ENCODE measurements around the gene ZFYVE9. TPM values are rescaled to one million over a fixed set of nuclear protein-coding genes. Genes with fewer than 3 reads are reported as not detected.
"Not testable (repeated sequence)": the region's sequence is repeated elsewhere in the genome, so short reads cannot be mapped to it uniquely, and the experiment has no call there.

The ZFYVE9 gene
- polyA plus RNA-seq, 3 donors: 0.09 TPM; not detected in 2

DNA sequence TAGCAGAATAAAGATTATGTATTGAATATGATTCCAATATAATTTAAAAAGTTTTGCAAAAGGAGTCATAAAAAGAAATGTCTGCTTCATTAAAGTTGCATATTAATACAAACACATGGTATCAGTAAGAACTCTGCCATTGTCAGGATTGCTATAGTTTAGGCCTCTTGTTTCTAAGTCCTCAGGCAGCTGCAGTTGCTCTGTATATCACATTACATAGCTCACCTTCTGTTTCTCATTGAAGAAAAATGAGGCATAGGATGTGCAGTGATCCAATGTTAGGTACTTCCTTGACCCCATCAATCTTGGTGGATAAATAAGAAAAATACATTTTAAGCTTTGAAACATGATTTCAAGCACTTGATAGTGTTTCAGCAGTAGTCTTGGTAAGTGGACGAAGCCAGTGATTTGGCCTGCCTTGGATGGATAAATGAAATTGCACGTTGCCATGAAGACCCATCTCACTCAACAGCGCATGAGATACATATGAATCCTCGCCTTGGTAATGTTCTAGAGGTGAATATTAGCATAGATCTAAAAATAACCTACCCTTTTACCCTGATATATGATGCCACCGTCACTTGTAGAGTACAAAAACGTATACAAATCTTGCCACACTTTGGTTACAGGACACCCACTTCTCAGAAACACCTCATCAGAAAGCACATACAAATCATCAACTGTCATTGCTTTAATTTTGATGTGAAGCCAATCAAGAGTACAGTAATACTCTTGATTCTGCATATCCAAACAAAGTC, 25.3 kb downstream of the ZFYVE9 start:
- H3K79me2 ChIP-seq (ENCODE audit: insufficient read depth, low read length): no peaks in the 10 kb centered on the region
- no peak overlapping the region for H3K9ac ChIP-seq (ENCODE audit: insufficient read depth, low read length, poor library complexity, severe bottlenecking)
- H3K9me3 Mint-ChIP-seq: peaks cover 3 to 13% (median 6%) of the 10 kb centered on the region in 7 donors
- no peaks in the 10 kb centered on the region for H3K27me3 ChIP-seq (ENCODE audit: control insufficient read depth in 2 of 2, insufficient read depth in 2 of 2, low read length in 2 of 2)
- H3K27ac Mint-ChIP-seq: no peak overlapping the region
- H3K36me3 ChIP-seq (replicated peaks in 1 of 2; ENCODE audit: control insufficient read depth in 1 of 2, insufficient read depth in 2 of 2, low read length in 2 of 2): no peaks in the 10 kb centered on the region
- no peaks in the 10 kb centered on the region for H3K4me1 ChIP-seq (ENCODE audit: control insufficient read depth in 1 of 2, insufficient read depth in 2 of 2, low read length in 2 of 2)
- TF ChIP-seq, protein P1, sequence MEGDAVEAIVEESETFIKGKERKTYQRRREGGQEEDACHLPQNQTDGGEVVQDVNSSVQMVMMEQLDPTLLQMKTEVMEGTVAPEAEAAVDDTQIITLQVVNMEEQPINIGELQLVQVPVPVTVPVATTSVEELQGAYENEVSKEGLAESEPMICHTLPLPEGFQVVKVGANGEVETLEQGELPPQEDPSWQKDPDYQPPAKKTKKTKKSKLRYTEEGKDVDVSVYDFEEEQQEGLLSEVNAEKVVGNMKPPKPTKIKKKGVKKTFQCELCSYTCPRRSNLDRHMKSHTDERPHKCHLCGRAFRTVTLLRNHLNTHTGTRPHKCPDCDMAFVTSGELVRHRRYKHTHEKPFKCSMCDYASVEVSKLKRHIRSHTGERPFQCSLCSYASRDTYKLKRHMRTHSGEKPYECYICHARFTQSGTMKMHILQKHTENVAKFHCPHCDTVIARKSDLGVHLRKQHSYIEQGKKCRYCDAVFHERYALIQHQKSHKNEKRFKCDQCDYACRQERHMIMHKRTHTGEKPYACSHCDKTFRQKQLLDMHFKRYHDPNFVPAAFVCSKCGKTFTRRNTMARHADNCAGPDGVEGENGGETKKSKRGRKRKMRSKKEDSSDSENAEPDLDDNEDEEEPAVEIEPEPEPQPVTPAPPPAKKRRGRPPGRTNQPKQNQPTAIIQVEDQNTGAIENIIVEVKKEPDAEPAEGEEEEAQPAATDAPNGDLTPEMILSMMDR (IDR thresholded peaks at IDR 0.05): no peak
- H3K9me3 ChIP-seq (replicated peaks in 1 of 2; ENCODE audit: control insufficient read depth in 1 of 2, insufficient read depth in 1 of 2, low read length in 2 of 2): no peaks in the 10 kb centered on the region
- H3K36me3 Mint-ChIP-seq: no peaks in the 10 kb centered on the region
- no CpG with 5 or more reads among the region's 6 CpGs for WGBS (ENCODE audit: insufficient coverage)
- H3K4me1 Mint-ChIP-seq: no peaks in the 10 kb centered on the region
- no peak for DNase-seq
- H2AFZ ChIP-seq (ENCODE audit: insufficient read depth, low read depth, low read length, poor library complexity, severe bottlenecking): no peak overlapping the region
- H3K27ac ChIP-seq (ENCODE audit: low read depth in 1 of 2, low read length in 2 of 2): no peak overlapping the region
- H3K4me3 ChIP-seq (replicated peaks in 1 of 3; ENCODE audit: low read depth in 2 of 3, low read length in 3 of 3): no peak overlapping the region
- H3K4me3 Mint-ChIP-seq: no peak overlapping the region
- H4K20me1 ChIP-seq (ENCODE audit: insufficient read depth, low read length): no peaks in the 10 kb centered on the region
- peaks cover under 1 to 13% (median 2%) of the 10 kb centered on the region in 3 donors for H3K27me3 Mint-ChIP-seq (ENCODE audit: low read depth in 3 of 3)
- intact Hi-C loops (cut with micrococcal nuclease): no loop called here
- H3K4me2 ChIP-seq (replicated peaks; ENCODE audit: extremely low read depth, low read length, poor library complexity, severe bottlenecking): no peak overlapping the region

GRCh38 chr1:52168373-52169080, 26.6 kb downstream of the ZFYVE9 start:
- Mint-ChIP-seq H3K27ac (no peak overlapping the region), H3K4me3 (no peak overlapping the region), H3K36me3 (no peaks in the 10 kb centered on the region), H3K4me1 (no peaks in the 10 kb centered on the region), H3K27me3 (ENCODE audit: low read depth in 3 of 3) (peaks cover 0 to 7% (median 4%) of the 10 kb centered on the region in 3 donors), H3K9me3 (peaks cover 3 to 13% (median 7%) of the 10 kb centered on the region in 7 donors)
- Histone ChIP-seq H3K4me3 (replicated peaks in 1 of 3; ENCODE audit: low read depth in 2 of 3, low read length in 3 of 3) (no peak overlapping the region), H3K36me3 (replicated peaks in 1 of 2; ENCODE audit: control insufficient read depth in 1 of 2, insufficient read depth in 2 of 2, low read length in 2 of 2) (no peaks in the 10 kb centered on the region), H3K4me2 (replicated peaks; ENCODE audit: extremely low read depth, low read length, poor library complexity, severe bottlenecking) (no peak overlapping the region), H3K9me3 (replicated peaks in 1 of 2; ENCODE audit: control insufficient read depth in 1 of 2, insufficient read depth in 1 of 2, low read length in 2 of 2) (no peaks in the 10 kb centered on the region), H3K79me2 (ENCODE audit: insufficient read depth, low read length) (no peaks in the 10 kb centered on the region), H4K20me1 (ENCODE audit: insufficient read depth, low read length) (no peaks in the 10 kb centered on the region), H2AFZ (ENCODE audit: insufficient read depth, low read depth, low read length, poor library complexity, severe bottlenecking) (no peak overlapping the region), H3K27ac (ENCODE audit: low read depth in 1 of 2, low read length in 2 of 2) (no peak overlapping the region), H3K9ac (ENCODE audit: insufficient read depth, low read length, poor library complexity, severe bottlenecking) (no peak overlapping the region), H3K4me1 (ENCODE audit: control insufficient read depth in 1 of 2, insufficient read depth in 2 of 2, low read length in 2 of 2) (no peaks in the 10 kb centered on the region), H3K27me3 (ENCODE audit: control insufficient read depth in 2 of 2, insufficient read depth in 2 of 2, low read length in 2 of 2) (no peaks in the 10 kb centered on the region)
- TF ChIP-seq, protein P1 (IDR thresholded peaks at IDR 0.05): no peak
- intact Hi-C loops (cut with micrococcal nuclease): no loop called here
- 94% methylated on average over 5 of the region's 7 CpGs for WGBS (ENCODE audit: insufficient coverage)
- no peak for DNase-seq

DNA sequence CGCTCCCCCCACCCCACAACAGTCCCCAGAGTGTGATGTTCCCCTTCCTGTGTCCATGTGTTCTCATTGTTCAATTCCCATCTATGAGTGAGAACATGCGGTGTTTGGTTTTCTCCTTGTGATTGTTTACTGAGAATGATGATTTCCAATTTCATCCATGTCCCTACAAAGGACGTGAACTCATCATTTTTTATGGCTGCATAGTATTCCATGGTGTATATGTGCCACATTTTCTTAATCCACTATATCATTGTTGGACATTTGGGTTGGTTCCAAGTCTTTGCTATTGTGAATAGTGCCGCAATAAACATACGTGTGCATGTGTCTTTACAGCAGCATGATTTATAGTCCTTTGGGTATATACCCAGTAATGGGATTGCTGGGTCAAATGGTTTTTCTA, 29.3 kb downstream of the ZFYVE9 start:
- H3K36me3 ChIP-seq (replicated peaks in 1 of 2; ENCODE audit: control insufficient read depth in 1 of 2, insufficient read depth in 2 of 2, low read length in 2 of 2); H3K4me3 Mint-ChIP-seq; H3K4me1 ChIP-seq (ENCODE audit: control insufficient read depth in 1 of 2, insufficient read depth in 2 of 2, low read length in 2 of 2); intact Hi-C loops (cut with micrococcal nuclease); H3K79me2 ChIP-seq (ENCODE audit: insufficient read depth, low read length); DNase-seq; H3K4me1 Mint-ChIP-seq; H3K9ac ChIP-seq (ENCODE audit: insufficient read depth, low read length, poor library complexity, severe bottlenecking); H3K27me3 Mint-ChIP-seq (ENCODE audit: low read depth in 3 of 3); H3K27ac Mint-ChIP-seq; H3K27ac ChIP-seq (ENCODE audit: low read depth in 1 of 2, low read length in 2 of 2); H3K4me3 ChIP-seq (replicated peaks in 1 of 3; ENCODE audit: low read depth in 2 of 3, low read length in 3 of 3); H4K20me1 ChIP-seq (ENCODE audit: insufficient read depth, low read length); H3K9me3 ChIP-seq (replicated peaks in 1 of 2; ENCODE audit: control insufficient read depth in 1 of 2, insufficient read depth in 1 of 2, low read length in 2 of 2); H3K4me2 ChIP-seq (replicated peaks; ENCODE audit: extremely low read depth, low read length, poor library complexity, severe bottlenecking); H3K36me3 Mint-ChIP-seq; H2AFZ ChIP-seq (ENCODE audit: insufficient read depth, low read depth, low read length, poor library complexity, severe bottlenecking); H3K27me3 ChIP-seq (ENCODE audit: control insufficient read depth in 2 of 2, insufficient read depth in 2 of 2, low read length in 2 of 2): not testable (repeated sequence)
- peaks cover 5 to 15% (median 10%) of the 10 kb centered on the region in 7 donors for H3K9me3 Mint-ChIP-seq
- WGBS (ENCODE audit: insufficient coverage): no CpG with 5 or more reads among the region's 5 CpGs
